Activated naive CD8-positive, alpha-beta T cell treated with anti-CD3 and anti-CD28 coated beads for 36 hours (primary cell): Measurements from ENCODE around the gene NIPAL3. TPM values are rescaled to one million over a fixed set of nuclear protein-coding genes. Genes with fewer than 3 reads are reported as not detected.
"Not testable (repeated sequence)": the region's sequence is repeated elsewhere in the genome, so short reads cannot be mapped to it uniquely, and the experiment has no call there.

Experiments
- DNase-seq: peaks from one replicate; pipeline ENCODE4 v3.0.0; 2021
- H3K27ac Mint-ChIP-seq: one replicate; pipeline ENCODE4 v1.8.0; 2022; ENCODE audit warnings: mild to moderate bottlenecking, moderate library complexity, mixed read lengths
- H3K27me3 Mint-ChIP-seq: one replicate; pipeline ENCODE4 v1.8.0; 2022; ENCODE audit warnings: mild to moderate bottlenecking, mixed read lengths
- H3K36me3 Mint-ChIP-seq: one replicate; pipeline ENCODE4 v1.8.0; 2021; ENCODE audit warnings: mild to moderate bottlenecking, mixed read lengths
- H3K4me1 Mint-ChIP-seq: one replicate; pipeline ENCODE4 v1.8.0; 2021; ENCODE audit warnings: mixed read lengths
- H3K4me3 Mint-ChIP-seq: one replicate; pipeline ENCODE4 v1.8.0; 2022; ENCODE audit warnings: mild to moderate bottlenecking, moderate library complexity, mixed read lengths
- H3K9me3 Mint-ChIP-seq: one replicate; pipeline ENCODE4 v1.8.0; 2022; ENCODE audit warnings: mixed read lengths
- total RNA-seq, 2 experiments: library from RNA; stranded (reverse); gene quantifications; one replicate each; pipeline ENCODE4 v1.2.3, GENCODE V29; 2021

The NIPAL3 gene
- total RNA-seq, 2 experiments from 2014 or later = 34.7 to 37.2 TPM

DNA sequence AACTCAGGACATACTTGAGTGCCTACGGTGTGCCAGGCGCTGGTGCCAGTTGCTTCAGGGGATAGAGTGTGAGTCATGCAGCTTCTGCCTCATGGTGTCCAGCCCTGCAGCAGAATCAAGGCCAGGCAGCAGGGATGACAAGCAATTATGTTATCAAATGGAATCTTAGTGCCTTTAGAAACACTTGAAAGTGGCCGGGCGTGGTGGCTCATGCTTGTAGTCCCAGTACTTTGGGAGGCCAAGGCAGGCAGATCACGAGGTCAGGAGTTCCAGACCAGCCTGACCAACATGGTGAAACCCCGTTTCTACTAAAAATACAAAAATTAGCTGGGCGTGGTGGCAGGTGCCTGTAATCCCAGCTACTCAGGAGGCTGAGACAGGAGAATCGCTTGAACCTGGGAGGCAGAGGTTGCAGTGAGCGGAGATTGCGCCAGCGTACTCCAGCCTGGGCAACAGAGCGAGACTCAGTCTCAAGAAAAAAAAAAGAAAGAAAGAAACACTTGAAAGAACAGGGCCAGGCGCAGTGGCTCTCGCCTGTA lies 100.1 kb downstream of the NIPAL3 start:
- peaks cover 43% of the 10 kb centered on the region for H3K4me1 Mint-ChIP-seq
- peaks cover 43% of the 10 kb centered on the region for H3K36me3 Mint-ChIP-seq
- H3K27me3 Mint-ChIP-seq, DNase-seq, H3K4me3 Mint-ChIP-seq, H3K9me3 Mint-ChIP-seq, H3K27ac Mint-ChIP-seq: not testable (repeated sequence)

- no peaks in the 10 kb centered on the region for H3K9me3 Mint-ChIP-seq
- H3K27me3 Mint-ChIP-seq = no peaks in the 10 kb centered on the region
- no peak for DNase-seq
- H3K4me3 Mint-ChIP-seq = no peak overlapping the region
- peaks cover 37% of the 10 kb centered on the region for H3K36me3 Mint-ChIP-seq
- peaks cover 39% of the 10 kb centered on the region for H3K4me1 Mint-ChIP-seq
- peak overlapping the region; percentile 50 for H3K27ac Mint-ChIP-seq
Measured at GRCh38 chr1:24516506-24516905, 100.9 kb downstream of the NIPAL3 start.

GRCh38 chr1:24517898-24518297 lies 102.3 kb downstream of the NIPAL3 start:
- H3K9me3 Mint-ChIP-seq = no peaks in the 10 kb centered on the region
- no peak for DNase-seq
- H3K27me3 Mint-ChIP-seq = no peaks in the 10 kb centered on the region
- no peak overlapping the region for H3K4me3 Mint-ChIP-seq
- no peak overlapping the region for H3K27ac Mint-ChIP-seq
- H3K36me3 Mint-ChIP-seq = peaks cover 31% of the 10 kb centered on the region
- peaks cover 35% of the 10 kb centered on the region for H3K4me1 Mint-ChIP-seq

DNA sequence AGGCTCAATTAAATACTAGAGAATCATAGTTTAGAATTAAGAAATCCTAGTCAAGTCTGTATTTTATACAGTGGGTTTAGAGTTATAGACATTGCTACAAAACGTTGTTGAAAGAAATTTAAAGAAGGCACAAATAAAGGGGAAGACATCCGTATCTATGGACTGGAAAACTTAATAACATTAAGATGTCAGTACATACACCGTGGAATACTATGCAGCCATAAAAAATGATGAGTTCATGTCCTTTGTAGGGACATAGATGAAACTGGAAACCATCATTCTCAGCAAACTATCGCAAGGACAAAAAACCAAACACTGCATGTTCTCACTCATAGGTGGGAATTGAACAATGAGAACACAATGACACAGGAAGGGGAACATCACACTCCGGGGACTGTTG lies 104.7 kb downstream of the NIPAL3 start:
- Mint-ChIP-seq H3K36me3 (peaks cover 44% of the 10 kb centered on the region), H3K4me1 (peaks cover 29% of the 10 kb centered on the region)
- not testable (repeated sequence) for H3K27me3 Mint-ChIP-seq, H3K4me3 Mint-ChIP-seq, H3K9me3 Mint-ChIP-seq, DNase-seq, H3K27ac Mint-ChIP-seq

Other genes starting within 250 kb of the NIPAL3 start
- gene IFNLR1, start 228.5 kb upstream of the NIPAL3 start, total RNA-seq = 1 to 10 TPM; 6.3 to 7.3 TPM
- not detected for gene GRHL3, start 96.4 kb upstream of the NIPAL3 start, total RNA-seq
- gene STPG1, start 2.0 kb upstream of the NIPAL3 start, total RNA-seq = 1 to 10 TPM; 5.9 to 8.0 TPM
- 10 to 100 TPM; 67.2 to 67.7 TPM for gene RCAN3, start 87.0 kb downstream of the NIPAL3 start, total RNA-seq
- gene NCMAP, start 140.3 kb downstream of the NIPAL3 start, total RNA-seq = under 1 TPM; 0.16 to 0.21 TPM
- gene SRRM1, start 227.5 kb downstream of the NIPAL3 start, total RNA-seq = 100 to 1,000 TPM; 294 TPM